Measurements from ENCODE around the gene ATP13A5.

The ATP13A5 gene

DNA sequence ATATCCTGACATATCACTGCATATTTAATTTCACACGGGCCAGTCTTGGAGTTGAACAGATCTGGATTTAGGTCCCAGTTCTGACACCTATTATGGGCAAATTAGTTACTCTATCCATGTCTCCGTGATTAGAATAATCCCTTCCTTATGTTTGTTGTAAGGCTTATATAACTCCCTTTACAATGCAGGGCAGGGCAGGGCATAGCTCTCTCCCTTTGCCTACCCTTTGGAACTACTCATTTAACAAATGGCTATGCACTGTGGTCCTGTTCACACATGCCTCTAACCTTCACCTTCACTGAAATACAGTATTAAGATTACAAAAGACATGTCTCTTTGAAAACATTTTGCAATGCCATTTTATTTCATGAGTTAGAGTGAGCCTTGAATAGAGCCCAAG is 24.8 kb upstream of the ATP13A5 start:
- TF ChIP-seq FOXM1 (IDR thresholded peaks at IDR 0.05; ENCODE audit: borderline replicate concordance, low read depth) (no peak), EP300 (IDR thresholded peaks at IDR 0.05; ENCODE audit: borderline replicate concordance) (no peak), YY1 (IDR thresholded peaks at IDR 0.05; ENCODE audit: low read depth) (no peak)

DNA sequence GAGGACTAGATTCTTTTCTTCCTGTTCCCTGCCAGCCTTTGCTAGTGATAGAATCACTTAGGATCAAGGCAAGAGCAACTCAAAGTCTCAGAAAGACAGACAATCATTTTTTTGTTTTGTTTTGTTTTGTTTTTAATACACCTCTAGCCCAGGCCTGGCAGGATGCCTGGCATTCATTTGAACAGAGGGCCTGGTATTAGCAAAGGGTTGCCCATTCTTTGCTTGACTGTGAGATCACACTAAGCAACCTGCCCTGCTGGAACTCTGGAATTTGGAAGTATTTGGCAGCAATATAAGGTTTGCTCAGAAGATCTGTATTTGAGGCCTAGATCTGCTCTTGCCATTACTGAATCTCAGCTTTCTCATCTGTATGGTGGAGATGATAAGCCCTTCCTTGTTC is 21.8 kb upstream of the ATP13A5 start:
- no peak for TF ChIP-seq CREB1 (IDR thresholded peaks at IDR 0.05; ENCODE audit: low read depth)
- TF ChIP-seq EP300 (IDR thresholded peaks at IDR 0.05; ENCODE audit: borderline replicate concordance): peak; percentile 45; the same call in 1 of the 2 replicates
- TF ChIP-seq NFIC (IDR thresholded peaks at IDR 0.05): peak; percentile 75
- TF ChIP-seq TCF12 (IDR thresholded peaks at IDR 0.05; ENCODE audit: low read depth): peak; percentile 29; the same call in 1 of the 2 replicates
- TF ChIP-seq TEAD4 (IDR thresholded peaks at IDR 0.05): peak; percentile 75
- TF ChIP-seq, protein P1, sequence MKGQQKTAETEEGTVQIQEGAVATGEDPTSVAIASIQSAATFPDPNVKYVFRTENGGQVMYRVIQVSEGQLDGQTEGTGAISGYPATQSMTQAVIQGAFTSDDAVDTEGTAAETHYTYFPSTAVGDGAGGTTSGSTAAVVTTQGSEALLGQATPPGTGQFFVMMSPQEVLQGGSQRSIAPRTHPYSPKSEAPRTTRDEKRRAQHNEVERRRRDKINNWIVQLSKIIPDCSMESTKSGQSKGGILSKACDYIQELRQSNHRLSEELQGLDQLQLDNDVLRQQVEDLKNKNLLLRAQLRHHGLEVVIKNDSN (IDR thresholded peaks at IDR 0.05): no peak

DNA sequence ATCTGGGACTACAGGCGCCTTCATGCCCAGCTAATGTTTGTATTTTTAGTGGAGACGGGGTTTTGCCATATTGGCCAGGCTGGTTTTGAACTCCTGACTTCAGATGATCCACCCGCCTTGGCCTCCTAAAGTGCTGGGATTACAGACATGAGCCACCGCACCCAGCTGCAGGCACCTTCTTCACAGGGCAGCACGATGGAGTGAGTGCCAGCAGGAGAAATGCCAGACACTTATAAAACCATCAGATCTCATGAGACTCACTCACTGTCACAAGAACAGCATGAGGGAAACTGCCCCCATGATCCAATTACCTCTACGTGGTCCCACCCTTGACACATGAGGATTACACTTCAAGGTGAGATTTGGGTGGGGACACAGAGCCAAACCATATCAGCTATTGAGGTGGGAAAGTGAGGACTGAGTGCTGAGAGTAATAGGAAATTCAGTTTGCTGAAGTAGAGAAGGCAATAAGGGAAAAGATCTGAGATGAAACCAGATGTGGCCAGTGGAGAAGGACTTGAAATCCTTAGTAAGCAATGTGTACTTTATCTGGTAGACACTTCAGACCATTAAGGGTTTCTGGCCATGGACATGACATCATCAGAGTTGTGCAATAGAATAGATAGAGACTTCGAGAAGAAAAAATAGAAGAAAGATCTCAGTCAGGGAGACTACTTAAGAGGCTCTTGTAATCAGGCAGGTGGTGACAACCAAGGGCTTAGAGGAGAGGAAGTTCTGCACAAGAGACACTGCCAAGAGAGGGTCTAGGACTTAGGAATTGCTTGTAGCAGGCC is 18.1 kb upstream of the ATP13A5 start:
- TF ChIP-seq CEBPB (IDR thresholded peaks at IDR 0.05) (peak; percentile 72), FOXM1 (IDR thresholded peaks at IDR 0.05; ENCODE audit: borderline replicate concordance, low read depth) (no peak)

DNA sequence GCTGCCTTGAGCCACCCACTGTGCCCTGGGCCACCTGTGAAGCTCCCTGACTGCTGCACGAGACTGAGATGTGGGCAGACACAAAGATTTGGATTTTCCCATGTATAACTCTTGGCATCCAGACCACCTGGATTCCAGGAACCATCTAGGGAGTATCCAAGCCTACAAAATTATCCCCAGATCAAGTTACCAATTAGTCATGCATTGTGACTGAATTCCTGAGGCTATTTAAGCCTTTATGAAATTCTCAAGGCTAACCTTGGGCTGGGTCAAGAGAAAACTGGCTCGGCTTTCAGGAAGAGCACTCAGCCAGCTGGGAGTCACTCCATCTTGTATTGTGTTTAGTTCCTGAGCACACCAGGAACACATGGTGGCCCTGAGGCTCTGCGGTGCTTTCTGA is 13.3 kb upstream of the ATP13A5 start:
- TF ChIP-seq TCF12 (IDR thresholded peaks at IDR 0.05; ENCODE audit: low read depth) (peak; percentile 97), CREB1 (IDR thresholded peaks at IDR 0.05; ENCODE audit: low read depth) (no peak), RAD21 (IDR thresholded peaks at IDR 0.05; ENCODE audit: low read depth) (no peak), CEBPB (IDR thresholded peaks at IDR 0.05) (no peak; the same call in none of the 2 replicates), FOXM1 (IDR thresholded peaks at IDR 0.05; ENCODE audit: borderline replicate concordance, low read depth) (peak; percentile 87), EP300 (IDR thresholded peaks at IDR 0.05; ENCODE audit: borderline replicate concordance) (peak; percentile 94), TEAD4 (IDR thresholded peaks at IDR 0.05) (peak; percentile 96), NFIC (IDR thresholded peaks at IDR 0.05) (peak; percentile 90), EGR1 (IDR thresholded peaks at IDR 0.05) (no peak), YY1 (IDR thresholded peaks at IDR 0.05; ENCODE audit: low read depth) (peak; percentile 74; the same call in 1 of the 2 replicates), ZBTB7A (IDR thresholded peaks at IDR 0.05; ENCODE audit: low read depth) (no peak; the same call in 1 of the 2 replicates), TAF1 (IDR thresholded peaks at IDR 0.05; ENCODE audit: low read depth) (no peak)
- TF ChIP-seq, protein P2, sequence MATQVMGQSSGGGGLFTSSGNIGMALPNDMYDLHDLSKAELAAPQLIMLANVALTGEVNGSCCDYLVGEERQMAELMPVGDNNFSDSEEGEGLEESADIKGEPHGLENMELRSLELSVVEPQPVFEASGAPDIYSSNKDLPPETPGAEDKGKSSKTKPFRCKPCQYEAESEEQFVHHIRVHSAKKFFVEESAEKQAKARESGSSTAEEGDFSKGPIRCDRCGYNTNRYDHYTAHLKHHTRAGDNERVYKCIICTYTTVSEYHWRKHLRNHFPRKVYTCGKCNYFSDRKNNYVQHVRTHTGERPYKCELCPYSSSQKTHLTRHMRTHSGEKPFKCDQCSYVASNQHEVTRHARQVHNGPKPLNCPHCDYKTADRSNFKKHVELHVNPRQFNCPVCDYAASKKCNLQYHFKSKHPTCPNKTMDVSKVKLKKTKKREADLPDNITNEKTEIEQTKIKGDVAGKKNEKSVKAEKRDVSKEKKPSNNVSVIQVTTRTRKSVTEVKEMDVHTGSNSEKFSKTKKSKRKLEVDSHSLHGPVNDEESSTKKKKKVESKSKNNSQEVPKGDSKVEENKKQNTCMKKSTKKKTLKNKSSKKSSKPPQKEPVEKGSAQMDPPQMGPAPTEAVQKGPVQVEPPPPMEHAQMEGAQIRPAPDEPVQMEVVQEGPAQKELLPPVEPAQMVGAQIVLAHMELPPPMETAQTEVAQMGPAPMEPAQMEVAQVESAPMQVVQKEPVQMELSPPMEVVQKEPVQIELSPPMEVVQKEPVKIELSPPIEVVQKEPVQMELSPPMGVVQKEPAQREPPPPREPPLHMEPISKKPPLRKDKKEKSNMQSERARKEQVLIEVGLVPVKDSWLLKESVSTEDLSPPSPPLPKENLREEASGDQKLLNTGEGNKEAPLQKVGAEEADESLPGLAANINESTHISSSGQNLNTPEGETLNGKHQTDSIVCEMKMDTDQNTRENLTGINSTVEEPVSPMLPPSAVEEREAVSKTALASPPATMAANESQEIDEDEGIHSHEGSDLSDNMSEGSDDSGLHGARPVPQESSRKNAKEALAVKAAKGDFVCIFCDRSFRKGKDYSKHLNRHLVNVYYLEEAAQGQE (IDR thresholded peaks at IDR 0.05; ENCODE audit: low read depth): no peak
- TF ChIP-seq, protein P3, sequence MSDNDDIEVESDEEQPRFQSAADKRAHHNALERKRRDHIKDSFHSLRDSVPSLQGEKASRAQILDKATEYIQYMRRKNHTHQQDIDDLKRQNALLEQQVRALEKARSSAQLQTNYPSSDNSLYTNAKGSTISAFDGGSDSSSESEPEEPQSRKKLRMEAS (IDR thresholded peaks at IDR 0.05): peak; percentile 95
- TF ChIP-seq, protein P1 (IDR thresholded peaks at IDR 0.05): 0 out of 2 replicates have a peak, but pooled peaks have one; percentile 1

DNA sequence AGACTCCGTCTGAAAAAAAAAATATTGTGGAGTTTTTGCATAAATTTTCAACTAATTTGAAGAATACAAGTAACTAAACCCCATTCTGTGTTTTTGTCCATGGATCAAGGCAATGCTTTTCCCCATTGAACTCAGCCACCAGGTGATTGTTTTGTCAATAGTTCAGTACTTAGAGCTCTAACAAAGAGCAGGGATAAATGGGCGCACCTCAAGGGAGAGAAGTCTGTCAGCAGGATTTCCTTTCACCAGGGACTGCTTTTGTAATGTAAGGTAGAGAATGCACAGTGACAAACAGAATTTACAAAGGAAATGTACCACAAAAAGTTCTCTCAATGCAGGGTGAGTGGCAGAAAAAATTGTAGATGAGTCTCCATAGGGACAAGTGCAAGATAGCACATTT is 10.8 kb upstream of the ATP13A5 start:
- no peak for TF ChIP-seq TAF1 (IDR thresholded peaks at IDR 0.05; ENCODE audit: low read depth)
- TF ChIP-seq, protein P1 (IDR thresholded peaks at IDR 0.05): no peak
- TF ChIP-seq CREB1 (IDR thresholded peaks at IDR 0.05; ENCODE audit: low read depth): no peak
- TF ChIP-seq ZBTB7A (IDR thresholded peaks at IDR 0.05; ENCODE audit: low read depth): no peak
- no peak for TF ChIP-seq TCF12 (IDR thresholded peaks at IDR 0.05; ENCODE audit: low read depth)
- TF ChIP-seq, protein P3 (IDR thresholded peaks at IDR 0.05): no peak
- no peak for TF ChIP-seq EGR1 (IDR thresholded peaks at IDR 0.05)
- TF ChIP-seq, protein P2 (IDR thresholded peaks at IDR 0.05; ENCODE audit: low read depth): no peak
- no peak for TF ChIP-seq CEBPB (IDR thresholded peaks at IDR 0.05)
- no peak for TF ChIP-seq FOXM1 (IDR thresholded peaks at IDR 0.05; ENCODE audit: borderline replicate concordance, low read depth)
- no peak for TF ChIP-seq RAD21 (IDR thresholded peaks at IDR 0.05; ENCODE audit: low read depth)
- no peak for TF ChIP-seq YY1 (IDR thresholded peaks at IDR 0.05; ENCODE audit: low read depth)
- TF ChIP-seq TEAD4 (IDR thresholded peaks at IDR 0.05): no peak
- TF ChIP-seq NFIC (IDR thresholded peaks at IDR 0.05): no peak

Data from Ishikawa (cell line).